Ishikawa (cell line): ENCODE measurements around the gene INHBE.

Experiments used
- CEBPB ChIP-seq: IDR thresholded peaks from 2 replicates; pipeline ENCODE4 v1.6.1; 2012
- CREB1 ChIP-seq: IDR thresholded peaks from 2 replicates; pipeline ENCODE4 v1.6.1; 2012; ENCODE audit warnings: low read depth
- EGR1 ChIP-seq: IDR thresholded peaks from 2 replicates; pipeline ENCODE4 v1.6.1; 2012
- EP300 ChIP-seq: IDR thresholded peaks from 2 replicates; pipeline ENCODE4 v1.6.1; 2012; ENCODE audit warnings: borderline replicate concordance
- FOXM1 ChIP-seq: IDR thresholded peaks from 2 replicates; pipeline ENCODE4 v1.6.1; 2012; ENCODE audit warnings: low read depth, borderline replicate concordance
- MAX ChIP-seq: IDR thresholded peaks from 2 replicates; pipeline ENCODE4 v1.6.1; 2012
- NFIC ChIP-seq: IDR thresholded peaks from 2 replicates; pipeline ENCODE4 v1.6.1; 2012
- RAD21 ChIP-seq: IDR thresholded peaks from 2 replicates; pipeline ENCODE4 v1.6.1; 2012; ENCODE audit warnings: low read depth
- TAF1 ChIP-seq: IDR thresholded peaks from 2 replicates; pipeline ENCODE4 v1.6.1; 2012; ENCODE audit warnings: low read depth, mild to moderate bottlenecking
- TCF12 ChIP-seq: IDR thresholded peaks from 2 replicates; pipeline ENCODE4 v1.6.1; 2012; ENCODE audit warnings: low read depth
- TEAD4 ChIP-seq: IDR thresholded peaks from 2 replicates; pipeline ENCODE4 v1.6.1; 2012
- USF1 ChIP-seq: IDR thresholded peaks from 2 replicates; pipeline ENCODE4 v1.6.1; 2012
- YY1 ChIP-seq: IDR thresholded peaks from 2 replicates; pipeline ENCODE4 v1.6.1; 2012; ENCODE audit warnings: low read depth
- ZBTB7A ChIP-seq: IDR thresholded peaks from 2 replicates; pipeline ENCODE4 v1.6.1; 2012; ENCODE audit warnings: low read depth
- TF ChIP-seq, protein P1 (sequence below): IDR thresholded peaks from 2 replicates; pipeline ENCODE4 v1.6.1; 2012; ENCODE audit warnings: low read depth, mild to moderate bottlenecking

Gene INHBE

GRCh38 chr12:57454566-57455373, at the start of gene INHBE:
TSS of gene INHBE (plus strand) at chr12:57455307. CDS start at chr12:57455537, 230 bp downstream.
- no peak for TF ChIP-seq FOXM1
- TF ChIP-seq TEAD4, result no peak
- TF ChIP-seq TCF12, result peak; percentile 80; the same call in 1 of the 2 replicates
- no peak for TF ChIP-seq TAF1
- TF ChIP-seq EP300, result no peak; the same call in 1 of the 2 replicates
- TF ChIP-seq NFIC, result peak; percentile 33
- TF ChIP-seq, protein P1, sequence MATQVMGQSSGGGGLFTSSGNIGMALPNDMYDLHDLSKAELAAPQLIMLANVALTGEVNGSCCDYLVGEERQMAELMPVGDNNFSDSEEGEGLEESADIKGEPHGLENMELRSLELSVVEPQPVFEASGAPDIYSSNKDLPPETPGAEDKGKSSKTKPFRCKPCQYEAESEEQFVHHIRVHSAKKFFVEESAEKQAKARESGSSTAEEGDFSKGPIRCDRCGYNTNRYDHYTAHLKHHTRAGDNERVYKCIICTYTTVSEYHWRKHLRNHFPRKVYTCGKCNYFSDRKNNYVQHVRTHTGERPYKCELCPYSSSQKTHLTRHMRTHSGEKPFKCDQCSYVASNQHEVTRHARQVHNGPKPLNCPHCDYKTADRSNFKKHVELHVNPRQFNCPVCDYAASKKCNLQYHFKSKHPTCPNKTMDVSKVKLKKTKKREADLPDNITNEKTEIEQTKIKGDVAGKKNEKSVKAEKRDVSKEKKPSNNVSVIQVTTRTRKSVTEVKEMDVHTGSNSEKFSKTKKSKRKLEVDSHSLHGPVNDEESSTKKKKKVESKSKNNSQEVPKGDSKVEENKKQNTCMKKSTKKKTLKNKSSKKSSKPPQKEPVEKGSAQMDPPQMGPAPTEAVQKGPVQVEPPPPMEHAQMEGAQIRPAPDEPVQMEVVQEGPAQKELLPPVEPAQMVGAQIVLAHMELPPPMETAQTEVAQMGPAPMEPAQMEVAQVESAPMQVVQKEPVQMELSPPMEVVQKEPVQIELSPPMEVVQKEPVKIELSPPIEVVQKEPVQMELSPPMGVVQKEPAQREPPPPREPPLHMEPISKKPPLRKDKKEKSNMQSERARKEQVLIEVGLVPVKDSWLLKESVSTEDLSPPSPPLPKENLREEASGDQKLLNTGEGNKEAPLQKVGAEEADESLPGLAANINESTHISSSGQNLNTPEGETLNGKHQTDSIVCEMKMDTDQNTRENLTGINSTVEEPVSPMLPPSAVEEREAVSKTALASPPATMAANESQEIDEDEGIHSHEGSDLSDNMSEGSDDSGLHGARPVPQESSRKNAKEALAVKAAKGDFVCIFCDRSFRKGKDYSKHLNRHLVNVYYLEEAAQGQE, result no peak
- no peak for TF ChIP-seq RAD21
- no peak for TF ChIP-seq USF1
- TF ChIP-seq MAX, result peak; percentile 82
- 0 out of 2 replicates have a peak, but pooled peaks have one; percentile 17 for TF ChIP-seq YY1
- TF ChIP-seq CEBPB, result peak; percentile 92

DNA sequence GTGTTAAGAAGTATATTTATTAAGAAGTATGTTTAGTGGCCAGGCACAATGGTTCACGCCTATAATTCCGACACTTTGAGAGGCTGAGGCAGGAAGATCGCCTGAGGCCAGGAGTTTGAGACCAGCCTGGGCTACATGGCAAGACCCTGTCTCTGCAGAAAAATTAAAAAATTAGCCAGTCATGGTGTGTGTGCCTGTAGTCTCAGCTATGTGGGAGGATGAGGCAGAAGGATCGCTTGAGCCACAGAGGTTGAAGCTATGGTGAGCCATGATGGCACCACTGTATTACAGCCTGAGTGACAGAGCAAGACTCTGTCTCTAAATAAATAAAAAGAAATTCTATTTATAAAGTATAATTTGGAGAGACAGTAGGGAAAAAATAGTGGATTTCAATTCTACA, 44.6 kb upstream of the INHBE start:
- TF ChIP-seq, protein P1, result no peak
- TF ChIP-seq YY1 (no peak), EGR1 (no peak), NFIC (no peak), RAD21 (no peak), ZBTB7A (no peak), MAX (no peak), TEAD4 (no peak), USF1 (no peak), EP300 (no peak), TCF12 (no peak), FOXM1 (no peak), TAF1 (no peak), CEBPB (no peak), CREB1 (no peak)

DNA sequence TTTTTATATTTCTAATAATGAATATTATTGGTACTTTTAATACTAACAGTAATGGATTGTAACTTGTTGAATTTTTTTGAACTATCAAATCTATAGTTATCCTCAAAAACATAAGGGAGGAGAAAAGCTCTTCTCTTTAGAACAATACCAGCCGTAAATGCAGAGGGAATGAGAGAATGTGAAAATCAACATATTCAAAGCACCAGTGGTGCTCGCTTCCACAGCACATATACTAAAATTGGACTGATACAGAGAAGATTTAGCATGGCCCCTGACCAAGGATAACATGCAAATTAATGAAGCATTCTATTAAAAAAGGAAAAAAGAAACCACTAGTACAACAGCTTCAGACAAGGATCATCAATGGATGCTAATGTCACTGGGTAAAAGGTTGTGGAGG, 40.0 kb upstream of the INHBE start:
- TF ChIP-seq EP300 (no peak), MAX (no peak), NFIC (no peak), EGR1 (no peak), TEAD4 (no peak), ZBTB7A (no peak), FOXM1 (no peak), CEBPB (no peak), CREB1 (no peak), TAF1 (no peak)
- TF ChIP-seq, protein P1, result no peak
